ENCODE results near the gene QSOX2.
A peak's percentile ranks its signal among the peaks of the same experiment; 100 is the strongest.

QSOX2 gene

DNA sequence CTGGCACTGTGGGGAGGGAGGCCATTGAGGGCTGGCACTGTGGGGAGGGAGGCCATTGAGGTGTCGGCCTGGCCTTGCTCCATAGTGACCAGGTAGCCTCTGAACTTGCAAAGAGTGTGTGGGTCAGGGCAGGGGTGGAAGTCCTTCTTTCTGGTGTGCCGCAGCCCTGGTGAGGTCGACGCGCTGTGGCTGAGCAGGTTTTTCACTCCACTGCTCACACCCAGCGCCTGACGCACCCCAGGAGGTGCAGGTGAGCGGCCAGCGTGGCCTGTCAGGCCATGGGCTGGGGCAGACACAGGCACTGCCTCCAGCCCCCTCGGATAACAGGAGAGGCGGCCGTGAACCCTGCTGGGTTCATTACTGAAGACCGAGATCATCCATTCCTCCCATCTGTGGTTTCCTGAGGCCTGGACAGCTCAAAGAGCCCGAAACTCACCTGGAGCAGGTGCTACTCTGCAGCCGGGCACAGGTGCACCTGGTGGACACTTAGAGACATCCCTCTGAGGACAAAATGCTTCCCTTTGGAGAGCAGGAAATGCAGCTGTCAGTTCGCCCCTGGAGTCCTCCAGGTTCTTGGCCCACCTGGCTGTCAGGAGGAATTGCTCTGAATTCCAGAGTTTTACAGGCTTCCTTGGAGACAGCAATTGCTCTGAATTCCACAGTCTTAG, 73.1 kb downstream of the QSOX2 start:
- DNase-seq (ENCODE audit: low spot score) = no peak

DNA sequence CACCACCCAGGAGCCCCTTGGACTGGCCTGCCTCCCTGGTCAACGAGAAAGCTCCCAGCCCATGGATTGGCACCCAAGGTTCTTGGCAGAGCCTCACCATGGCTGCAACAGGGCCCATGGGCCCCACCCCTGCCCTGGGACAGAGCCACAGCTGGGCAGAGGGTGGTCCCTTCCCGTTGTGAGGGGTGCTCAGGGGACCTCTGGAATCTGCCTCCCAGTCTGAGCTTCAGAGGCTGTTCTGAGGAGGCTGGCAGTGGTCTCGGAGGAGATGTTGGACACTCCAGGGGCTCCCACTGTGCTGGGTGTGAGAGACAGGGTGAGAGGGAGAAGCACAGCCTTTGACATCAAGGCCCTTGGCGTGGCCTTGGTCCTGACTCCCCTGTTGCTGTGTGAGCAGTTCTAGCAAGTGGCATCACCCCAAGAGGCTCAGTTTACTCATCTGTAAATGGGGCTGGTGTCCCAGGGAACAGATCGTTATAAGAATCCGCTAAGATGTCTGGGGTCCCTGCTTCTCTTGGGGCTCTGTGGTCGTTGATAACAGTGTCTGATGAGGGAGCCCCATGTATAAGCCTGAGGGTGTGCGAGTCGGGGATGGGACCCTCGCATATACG, 73.7 kb downstream of the QSOX2 start:
- no peak for DNase-seq (ENCODE audit: low spot score)

DNA sequence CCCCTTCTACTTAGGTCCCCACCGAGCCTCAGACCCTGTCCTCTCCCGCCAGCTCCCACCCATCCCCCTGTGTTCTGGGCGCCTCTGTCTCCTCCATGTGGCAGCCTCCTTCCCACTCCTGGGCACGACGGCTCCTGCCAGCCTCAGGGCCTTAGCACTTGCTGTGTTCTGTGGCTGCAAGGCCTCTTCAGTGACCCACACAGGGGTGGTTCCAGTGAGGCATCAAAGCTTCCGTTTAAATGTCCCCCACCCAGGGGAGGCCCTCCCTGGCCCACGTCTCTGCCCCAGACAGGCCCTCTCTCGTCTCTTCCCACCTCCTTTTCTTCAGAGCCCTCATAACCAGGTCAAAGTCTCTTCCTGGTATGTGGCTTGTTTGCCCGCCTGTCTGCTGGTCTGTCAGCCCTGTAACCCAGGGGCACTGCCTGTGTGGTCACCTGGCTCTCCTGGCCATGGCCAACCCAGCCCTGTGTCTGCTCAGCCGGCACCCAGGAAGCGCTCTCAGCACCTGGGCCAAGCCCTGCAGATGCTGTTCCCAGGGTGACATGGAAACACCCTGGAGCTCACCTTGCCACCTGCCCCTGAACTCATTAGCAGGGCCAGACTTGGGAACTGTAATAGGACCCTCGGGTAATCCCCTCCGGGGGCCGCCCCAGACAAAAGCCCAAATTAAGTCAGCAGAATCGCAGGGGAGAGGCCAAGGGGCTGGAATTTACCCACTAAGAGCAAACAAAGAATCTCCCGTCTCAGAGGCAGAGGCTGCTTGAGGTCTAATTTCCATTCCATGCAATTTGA, 74.4 kb downstream of the QSOX2 start:
- no peak for DNase-seq (ENCODE audit: low spot score)

DNA sequence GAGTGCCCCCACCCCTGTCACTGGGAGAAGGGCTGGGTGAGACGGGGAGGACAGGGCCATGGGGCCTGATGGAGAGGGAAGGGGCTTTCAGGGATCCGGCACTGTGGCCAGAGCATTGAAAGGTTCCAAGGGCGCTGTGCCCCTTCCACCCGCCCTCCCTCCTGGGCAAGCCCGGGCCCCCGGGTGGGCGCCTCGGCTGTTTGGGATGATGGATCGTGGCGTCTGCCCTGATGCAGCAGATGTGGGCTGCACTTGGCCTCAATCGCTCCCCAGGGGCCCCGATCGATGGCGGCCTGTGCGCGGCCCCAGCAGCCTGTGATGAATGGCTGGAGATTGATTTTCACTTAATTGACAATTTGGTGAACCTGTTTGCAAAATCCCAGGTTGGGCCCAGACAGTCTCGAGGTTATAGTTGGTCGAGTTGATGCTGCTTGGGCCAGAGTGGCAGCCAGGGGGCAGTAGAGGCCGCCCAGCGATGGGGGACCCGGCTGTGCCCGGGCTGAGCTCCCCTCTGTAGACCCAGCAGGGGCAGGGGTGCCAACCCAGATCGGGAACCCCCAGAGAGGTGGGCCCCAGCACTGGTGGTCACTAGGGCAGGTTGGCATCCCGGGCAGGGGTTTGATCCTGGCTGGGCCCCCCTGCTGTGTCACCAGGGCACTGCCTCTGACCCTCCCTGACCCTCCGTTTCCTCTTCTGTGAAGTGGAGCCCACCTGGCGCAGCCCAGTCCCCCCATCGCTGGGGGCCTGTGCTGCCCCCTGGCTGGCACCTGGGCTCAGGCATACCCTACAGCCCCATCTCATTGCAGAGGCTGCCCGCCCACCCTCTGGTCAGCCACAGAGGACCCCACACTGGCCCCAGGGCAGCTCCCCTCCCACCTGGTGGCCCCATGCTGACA, 75.4 kb downstream of the QSOX2 start:
- peak; percentile 78 for DNase-seq (ENCODE audit: low spot score)

DNA sequence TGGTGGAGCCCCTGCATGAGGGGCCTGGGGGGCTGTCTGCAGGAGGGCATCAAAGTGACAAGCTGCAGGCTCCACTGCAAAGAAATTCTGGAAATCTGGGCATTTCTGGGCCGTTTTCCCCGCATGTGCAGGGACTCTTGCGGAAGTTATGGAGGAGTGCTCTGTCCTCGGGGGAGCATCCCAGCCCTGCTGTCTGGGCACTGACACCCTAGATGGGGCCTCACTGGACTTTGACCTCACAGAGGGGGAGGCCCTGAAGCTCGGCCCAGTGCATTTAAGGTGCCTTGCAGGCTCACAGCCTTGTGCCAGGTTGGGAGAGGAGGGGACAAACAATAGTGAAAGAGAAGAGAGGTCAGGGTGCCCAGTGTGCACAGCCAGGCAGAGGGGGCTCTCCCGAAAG, 76.1 kb downstream of the QSOX2 start:
- DNase-seq (ENCODE audit: low spot score) = no peak

DNA sequence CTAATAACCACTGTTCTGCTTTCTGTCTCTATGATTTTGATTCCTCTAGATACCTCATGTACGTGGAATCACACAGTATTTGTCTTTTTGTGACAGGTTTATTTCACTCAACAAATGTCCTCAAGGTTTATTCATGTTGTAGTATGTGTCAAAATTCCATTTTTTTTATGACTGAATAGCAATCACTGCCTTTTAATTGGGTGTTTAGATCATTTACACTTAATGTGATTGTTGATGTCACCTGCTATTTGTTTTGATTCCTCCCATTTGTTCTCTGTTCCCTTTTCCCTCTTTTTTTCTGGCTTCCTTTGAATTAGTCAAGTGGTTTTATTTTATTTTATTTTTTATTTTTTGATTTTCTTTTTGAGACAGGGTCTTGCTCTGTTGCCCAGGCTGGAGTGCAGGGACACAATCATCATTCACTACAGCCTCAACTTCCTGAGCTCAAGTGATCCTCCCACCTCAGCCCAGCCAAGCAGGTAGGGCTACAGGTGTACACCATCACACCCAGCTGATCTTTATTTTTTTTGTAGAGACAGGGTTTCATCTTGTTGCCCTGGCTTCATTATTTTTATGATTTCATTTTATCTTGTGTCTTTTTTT, 82.3 kb downstream of the QSOX2 start:
- no peak for DNase-seq (ENCODE audit: low spot score)

DNA sequence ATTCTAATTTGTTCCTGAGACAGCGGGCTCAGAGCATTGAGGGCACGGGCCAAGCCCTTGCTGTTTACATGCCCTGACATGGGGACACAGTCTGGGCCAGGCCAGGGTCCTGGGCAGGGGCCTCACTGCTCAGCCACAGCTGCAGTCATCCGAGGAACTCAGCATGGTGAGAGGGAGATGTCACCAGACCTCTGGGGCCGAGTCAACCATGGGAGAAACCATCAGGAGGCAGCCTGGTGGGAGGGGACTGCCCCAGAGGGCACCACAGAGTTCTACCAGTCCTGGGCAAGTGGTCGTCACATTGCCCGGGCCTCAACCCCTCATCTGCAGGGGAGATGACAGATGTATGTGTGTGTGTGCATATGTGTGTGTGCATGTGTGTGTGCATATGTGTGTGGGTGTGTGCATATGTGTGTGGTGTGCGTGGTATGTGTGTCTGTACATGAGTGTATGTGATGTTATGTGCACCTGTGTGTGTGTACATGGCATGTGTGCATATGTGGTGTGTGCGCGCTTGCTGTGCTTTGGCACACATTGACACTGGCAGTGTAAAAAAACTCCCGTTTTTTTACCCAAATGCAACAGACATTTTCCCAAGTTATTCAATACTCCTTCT, 84.5 kb downstream of the QSOX2 start:
- no peak for DNase-seq (ENCODE audit: low spot score)

DNA sequence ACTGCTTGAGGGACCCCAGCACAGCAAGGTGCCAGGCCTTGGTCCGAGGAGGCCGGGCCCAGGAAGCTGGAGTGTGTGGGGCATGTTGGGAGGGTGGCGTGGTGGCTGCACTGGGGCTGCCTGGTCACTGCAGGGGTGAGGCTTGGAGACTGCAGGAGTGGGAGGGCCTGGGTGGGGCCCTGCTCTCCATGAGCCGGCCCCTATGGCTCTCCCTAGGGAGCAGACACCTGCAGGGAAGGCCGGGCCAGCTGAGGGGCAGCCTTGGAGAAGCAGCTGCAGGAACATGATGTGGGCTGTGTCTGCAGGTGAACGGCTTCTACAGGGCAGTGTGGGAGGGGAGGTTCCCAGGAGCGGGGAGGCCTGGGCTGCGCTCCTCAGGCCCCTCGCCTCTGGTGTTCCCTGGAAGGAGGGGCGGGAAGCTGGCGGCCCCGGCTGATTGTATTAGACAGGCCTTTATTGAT, 85.2 kb downstream of the QSOX2 start:
- no peak for DNase-seq (ENCODE audit: low spot score)

DNA sequence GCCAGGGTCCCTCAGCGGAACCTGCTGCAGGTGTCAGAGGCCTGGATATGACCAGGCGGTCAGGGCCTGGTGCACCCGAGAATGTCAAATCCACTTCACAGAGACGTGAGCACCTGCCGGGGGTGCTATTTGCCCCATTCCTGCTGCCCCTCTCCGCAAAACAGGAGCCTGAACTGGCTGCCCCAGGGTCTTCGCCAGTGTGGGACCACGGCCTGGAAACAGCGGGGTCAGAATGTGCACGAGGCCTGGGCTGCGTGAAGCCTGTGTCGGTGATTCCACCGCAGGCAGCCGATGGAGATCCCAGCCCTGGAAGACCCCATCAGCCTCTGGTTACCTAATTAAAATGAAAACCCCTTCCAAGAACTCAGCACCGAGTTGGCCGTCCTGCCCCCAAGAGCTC, 85.8 kb downstream of the QSOX2 start:
- no peak for DNase-seq (ENCODE audit: low spot score)

DNA sequence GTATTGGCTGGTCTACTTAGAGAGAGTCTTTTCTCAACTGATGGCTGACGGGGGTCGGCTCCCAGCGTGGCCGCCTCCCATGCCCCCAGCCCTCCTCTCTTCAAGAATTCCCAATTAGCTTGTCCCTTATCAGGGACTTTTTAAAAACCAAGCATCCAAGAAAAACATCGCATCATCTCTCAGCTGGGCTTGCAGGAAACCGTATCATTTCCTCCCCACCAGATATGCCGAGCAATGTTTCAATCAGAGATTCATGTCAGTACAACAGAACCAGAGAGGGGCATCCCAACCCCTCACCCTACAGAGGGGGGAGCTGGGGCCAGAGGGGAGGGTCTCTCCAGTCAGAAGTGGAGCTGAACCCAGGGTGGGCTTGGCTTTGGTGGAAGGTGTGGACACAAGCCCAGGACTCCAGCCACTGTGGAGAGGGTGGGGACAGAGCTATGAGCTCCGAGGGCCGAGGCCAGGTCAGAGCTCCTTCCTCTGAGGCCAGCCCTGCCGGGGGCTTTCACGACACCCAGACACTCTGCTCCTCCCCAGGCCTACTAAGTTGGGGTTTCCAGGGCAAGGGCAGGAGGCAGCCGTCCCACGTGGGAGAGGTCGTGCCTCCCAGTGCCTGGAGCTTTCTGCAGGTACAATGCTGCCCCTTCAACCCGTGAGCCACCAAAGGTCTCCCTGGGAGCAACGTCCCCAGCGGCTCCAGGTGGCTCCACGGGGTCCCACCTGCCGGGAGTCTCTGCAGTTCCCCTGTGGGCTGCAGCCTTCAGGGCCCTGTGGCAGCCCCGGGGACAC, 87.9 kb downstream of the QSOX2 start:
- DNase-seq (ENCODE audit: low spot score) = no peak

Measured in AG08396 (cell line).